Measurements from ENCODE around the gene KCNRG.
"Not testable (repeated sequence)": the region's sequence is repeated elsewhere in the genome, so short reads cannot be mapped to it uniquely, and the experiment has no call there.

The KCNRG gene

GRCh38 chr13:50012396-50013169, 2.7 kb upstream of the KCNRG start:
- DNase-seq, result no peak

- no peak for DNase-seq
Measured at GRCh38 chr13:50014386-50014785, 858 bp upstream of the KCNRG start.

GRCh38 chr13:50015750-50016149, 506 bp downstream of the KCNRG start:
- no peak for DNase-seq

- DNase-seq, result no peak
Measured at GRCh38 chr13:50016444-50016843, 1.2 kb downstream of the KCNRG start.

GRCh38 chr13:50017819-50018218, 2.6 kb downstream of the KCNRG start:
- no peak for DNase-seq

- no peak for DNase-seq
Measured at GRCh38 chr13:50025436-50025835, 10.2 kb downstream of the KCNRG start.

GRCh38 chr13:50026788-50027473, 11.7 kb downstream of the KCNRG start:
- no peak for DNase-seq

- DNase-seq, result no peak
Measured at GRCh38 chr13:50030315-50030714, 15.1 kb downstream of the KCNRG start.

- DNase-seq, result no peak
Measured at GRCh38 chr13:50033725-50034124, 18.5 kb downstream of the KCNRG start.

GRCh38 chr13:50037788-50038187, 22.5 kb downstream of the KCNRG start:
- no peak for DNase-seq

GRCh38 chr13:50038266-50038665, 23.0 kb downstream of the KCNRG start:
- DNase-seq, result no peak

GRCh38 chr13:50052478-50052877, 37.2 kb downstream of the KCNRG start:
- no peak for DNase-seq

GRCh38 chr13:50053844-50054243, 38.6 kb downstream of the KCNRG start:
- DNase-seq, result no peak

GRCh38 chr13:50055454-50055853, 40.2 kb downstream of the KCNRG start:
- DNase-seq, result no peak

- DNase-seq, result no peak
Measured at GRCh38 chr13:50060718-50061117, 45.5 kb downstream of the KCNRG start.

- not testable (repeated sequence) for DNase-seq
Measured at GRCh38 chr13:50062336-50062735, 47.1 kb downstream of the KCNRG start.

GRCh38 chr13:50065712-50066111, 50.5 kb downstream of the KCNRG start:
- DNase-seq, result no peak

- no peak for DNase-seq
Measured at GRCh38 chr13:50068508-50068907, 53.3 kb downstream of the KCNRG start.

GRCh38 chr13:50069261-50069660, 54.0 kb downstream of the KCNRG start:
- DNase-seq, result no peak

- no peak for DNase-seq
Measured at GRCh38 chr13:50070186-50070585, 54.9 kb downstream of the KCNRG start.
